Measurements from ENCODE around the gene PRAME. TPM values are rescaled to one million over a fixed set of nuclear protein-coding genes. Genes with fewer than 3 reads are reported as not detected.
"Not testable (repeated sequence)": the region's sequence is repeated elsewhere in the genome, so short reads cannot be mapped to it uniquely, and the experiment has no call there.

Gene PRAME
- total RNA-seq, 5 donors from 2014 or later (not counting 1 experiment from before 2014, with no cell fraction given) = 1.7 to 2.7 (median 2.0) TPM; not detected in 2

DNA sequence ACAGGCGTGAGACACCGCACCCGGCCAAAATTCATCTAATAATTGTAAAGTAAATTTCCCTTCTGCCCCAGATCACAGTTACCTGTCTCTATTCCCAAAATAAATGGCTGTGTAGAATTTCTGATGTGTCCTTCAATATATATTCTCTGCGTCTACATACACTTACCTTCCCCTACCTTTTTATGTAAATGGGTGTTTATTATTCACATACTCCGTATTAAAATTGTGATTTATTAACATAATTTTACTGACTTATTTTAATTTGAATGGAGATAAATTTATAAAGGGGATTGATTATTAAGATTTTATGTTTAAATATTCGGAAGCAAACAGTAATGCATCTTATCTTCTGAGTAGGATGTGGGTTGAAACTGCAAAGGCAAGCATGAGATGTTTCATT, 22.6 kb downstream of the PRAME start:
- no peaks in the 10 kb centered on the region for H3K36me3 Mint-ChIP-seq
- POLR2A ChIA-PET = no interaction called here
- no peak overlapping the region for H3K4me3 Mint-ChIP-seq
- DNase-seq (no peak), ATAC-seq (replicated peaks in 1 of 4) (no peak)
- H3K27me3 Mint-ChIP-seq = peaks cover 2 to 6% of the 10 kb centered on the region in 2 donors
- H3K4me1 ChIP-seq (ENCODE audit: control insufficient read depth in 1 of 2, extremely low read depth in 1 of 2, insufficient read depth in 2 of 2, low read length in 2 of 2) = no peaks in the 10 kb centered on the region
- no peak overlapping the region for H3K27ac Mint-ChIP-seq
- peaks cover 0 to 2% of the 10 kb centered on the region in 2 experiments for H3K27me3 ChIP-seq (replicated peaks in 1 of 2; ENCODE audit: control insufficient read depth in 2 of 2, extremely low read depth in 1 of 2, insufficient read depth in 2 of 2, low read length in 1 of 2)
- WGBS (ENCODE audit: insufficient coverage) = no CpG with 5 or more reads among the region's 6 CpGs
- no peaks in the 10 kb centered on the region for H3K4me1 Mint-ChIP-seq
- no peaks in the 10 kb centered on the region for H3K36me3 ChIP-seq (ENCODE audit: control insufficient read depth in 2 of 2, extremely low read depth in 1 of 2, insufficient read depth in 1 of 2, low read length in 1 of 2)
- H3K9me3 ChIP-seq = no peaks in the 10 kb centered on the region
- H3K9me3 Mint-ChIP-seq = no peaks in the 10 kb centered on the region
- no peak overlapping the region for H3K4me3 ChIP-seq (ENCODE audit: control insufficient read depth in 1 of 2, extremely low read depth in 1 of 2, low read length in 1 of 2)
- CTCF ChIA-PET = no interaction called here
- no peak overlapping the region for H3K27ac ChIP-seq (ENCODE audit: low read length)

DNA sequence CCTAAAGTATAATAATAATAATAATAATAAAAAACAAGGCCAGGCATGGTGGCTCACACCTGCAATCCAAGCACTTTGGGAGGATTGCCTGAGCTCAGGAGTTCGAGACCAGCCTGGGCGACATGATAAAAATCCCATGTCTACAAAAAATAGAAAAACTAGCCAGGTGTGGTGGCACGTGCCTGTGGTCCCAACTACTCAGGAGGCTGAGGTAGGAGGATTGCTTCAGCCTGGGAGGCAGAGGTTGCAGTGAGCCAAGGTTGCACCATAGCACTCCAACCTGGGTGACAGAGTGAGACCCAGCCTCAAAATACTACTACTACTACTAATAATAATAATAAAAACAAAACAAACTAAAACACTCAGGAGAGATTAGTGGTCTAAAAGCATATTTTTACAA, 23.4 kb downstream of the PRAME start:
- DNase-seq (no peak), ATAC-seq (replicated peaks in 1 of 4) (no peak)
- no CpG with 5 or more reads among the region's 3 CpGs for WGBS (ENCODE audit: insufficient coverage)
- H3K4me1 Mint-ChIP-seq = no peaks in the 10 kb centered on the region
- H3K9me3 Mint-ChIP-seq = no peaks in the 10 kb centered on the region
- Histone ChIP-seq H3K36me3 (ENCODE audit: control insufficient read depth in 2 of 2, extremely low read depth in 1 of 2, insufficient read depth in 1 of 2, low read length in 1 of 2) (no peaks in the 10 kb centered on the region), H3K27me3 (replicated peaks in 1 of 2; ENCODE audit: control insufficient read depth in 2 of 2, extremely low read depth in 1 of 2, insufficient read depth in 2 of 2, low read length in 1 of 2) (peaks cover 0 to 2% of the 10 kb centered on the region in 2 experiments), H3K27ac (ENCODE audit: low read length) (no peak overlapping the region), H3K4me3 (ENCODE audit: control insufficient read depth in 1 of 2, extremely low read depth in 1 of 2, low read length in 1 of 2) (no peak overlapping the region), H3K4me1 (ENCODE audit: control insufficient read depth in 1 of 2, extremely low read depth in 1 of 2, insufficient read depth in 2 of 2, low read length in 2 of 2) (no peaks in the 10 kb centered on the region), H3K9me3 (no peaks in the 10 kb centered on the region)
- H3K27me3 Mint-ChIP-seq = peaks cover 2 to 3% of the 10 kb centered on the region in 2 donors
- POLR2A ChIA-PET = no interaction called here
- no peaks in the 10 kb centered on the region for H3K36me3 Mint-ChIP-seq
- no peak overlapping the region for H3K27ac Mint-ChIP-seq
- H3K4me3 Mint-ChIP-seq = no peak overlapping the region
- CTCF ChIA-PET = interaction anchor here (0.6 to 0.7 kb wide), 2 partner anchors 328 to 691 kb away, joined by 3 to 5 read pairs; no protein-coding TSS in a partner anchor

DNA sequence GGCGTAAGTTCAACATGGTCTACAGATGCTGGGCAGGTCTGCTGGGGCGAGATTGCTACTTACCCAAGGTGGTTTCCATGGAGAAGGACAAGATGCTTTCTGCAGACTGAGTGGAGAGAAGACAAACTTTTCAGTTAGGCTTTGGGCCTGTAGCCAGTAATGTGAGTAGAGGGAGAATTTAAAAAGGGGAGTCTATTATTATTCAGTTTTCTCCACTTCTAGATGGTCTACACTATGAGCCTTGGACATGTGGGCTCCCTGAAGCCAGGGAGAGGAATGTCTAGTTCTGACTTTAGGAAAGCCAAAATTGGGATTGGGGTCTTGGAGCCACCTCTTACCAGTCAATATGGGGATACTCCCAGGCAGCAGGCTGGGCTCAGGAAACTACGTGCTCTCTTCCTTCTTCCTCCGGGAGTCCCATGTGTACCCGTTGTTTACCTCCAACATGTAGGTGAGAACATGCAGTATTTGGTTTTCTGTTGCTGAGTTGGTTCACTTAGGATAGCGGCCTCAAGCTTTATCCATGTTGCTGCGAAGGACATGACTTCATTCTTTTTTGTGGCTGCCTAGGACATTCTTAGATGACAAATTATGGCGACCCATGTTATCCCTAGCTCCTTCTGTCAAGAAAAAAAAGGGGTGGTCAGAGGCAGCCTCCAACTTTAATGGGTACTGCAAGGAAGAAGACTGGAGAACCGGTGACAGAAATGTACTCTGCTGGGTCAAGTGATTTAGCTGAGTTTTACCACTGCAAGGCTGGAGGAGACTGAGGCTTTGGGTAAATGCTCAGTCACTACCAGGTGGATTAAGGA, 24.3 kb downstream of the PRAME start:
- POLR2A ChIA-PET = no interaction called here
- ATAC-seq (replicated peaks in 1 of 4) = no peak

DNA sequence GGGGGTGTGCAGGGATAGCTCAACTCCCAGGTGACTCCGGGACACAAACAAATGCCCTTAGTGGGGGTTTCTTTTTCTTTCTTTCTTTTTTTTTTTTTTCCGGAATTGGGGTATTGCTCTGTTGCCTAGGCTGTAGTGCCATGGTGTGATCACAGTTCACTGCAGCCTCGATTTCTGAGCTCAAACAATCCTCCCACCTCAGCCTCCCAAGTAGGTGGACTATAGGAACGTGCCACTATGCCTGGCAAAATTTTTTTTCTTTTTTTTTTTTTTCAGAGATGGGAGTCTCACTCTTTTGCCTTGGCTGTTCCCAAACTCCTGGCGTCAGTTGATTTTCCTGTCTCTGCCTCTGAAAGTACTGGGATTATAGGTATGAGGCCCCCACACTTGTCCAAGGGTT, 25.2 kb downstream of the PRAME start:
- no peak overlapping the region for H3K4me3 ChIP-seq (ENCODE audit: control insufficient read depth in 1 of 2, extremely low read depth in 1 of 2, low read length in 1 of 2)
- no peaks in the 10 kb centered on the region for H3K36me3 Mint-ChIP-seq
- POLR2A ChIA-PET = no interaction called here
- CTCF ChIA-PET = interaction anchor here in 1 of 2 donors (0.7 kb wide), 1 partner anchor 101 kb away, joined by 3 read pairs; no protein-coding TSS in a partner anchor
- H3K9me3 Mint-ChIP-seq = no peaks in the 10 kb centered on the region
- no peak overlapping the region for H3K27ac Mint-ChIP-seq
- H3K4me1 Mint-ChIP-seq = no peaks in the 10 kb centered on the region
- no peaks in the 10 kb centered on the region for H3K4me1 ChIP-seq (ENCODE audit: control insufficient read depth in 1 of 2, extremely low read depth in 1 of 2, insufficient read depth in 2 of 2, low read length in 2 of 2)
- no peaks in the 10 kb centered on the region for H3K9me3 ChIP-seq
- no peaks in the 10 kb centered on the region for H3K36me3 ChIP-seq (ENCODE audit: control insufficient read depth in 2 of 2, extremely low read depth in 1 of 2, insufficient read depth in 1 of 2, low read length in 1 of 2)
- ATAC-seq (replicated peaks in 1 of 4) = no peak
- no peak for DNase-seq
- H3K4me3 Mint-ChIP-seq = no peak overlapping the region
- peaks cover 4 to 8% of the 10 kb centered on the region in 2 donors for H3K27me3 Mint-ChIP-seq
- H3K27me3 ChIP-seq (replicated peaks in 1 of 2; ENCODE audit: control insufficient read depth in 2 of 2, extremely low read depth in 1 of 2, insufficient read depth in 2 of 2, low read length in 1 of 2) = peaks cover 0 to 3% of the 10 kb centered on the region in 2 experiments
- WGBS (ENCODE audit: insufficient coverage) = no CpG with 5 or more reads among the region's 5 CpGs
- H3K27ac ChIP-seq (ENCODE audit: low read length) = no peak overlapping the region

More for the DNA sequence above, 24.3 kb downstream of the PRAME start:
- no peaks in the 10 kb centered on the region for H3K36me3 ChIP-seq (ENCODE audit: control insufficient read depth in 2 of 2, extremely low read depth in 1 of 2, insufficient read depth in 1 of 2, low read length in 1 of 2)
- H3K27ac ChIP-seq (ENCODE audit: low read length) = no peak overlapping the region
- CTCF ChIA-PET = interaction anchor here in 1 of 2 donors (0.6 to 0.7 kb wide), 2 partner anchors 53 to 102 kb away, joined by 3 to 5 read pairs; no protein-coding TSS in a partner anchor
- H3K4me3 ChIP-seq (ENCODE audit: control insufficient read depth in 1 of 2, extremely low read depth in 1 of 2, low read length in 1 of 2) = no peak overlapping the region
- Mint-ChIP-seq H3K4me1 (no peaks in the 10 kb centered on the region), H3K4me3 (no peak overlapping the region), H3K9me3 (no peaks in the 10 kb centered on the region), H3K36me3 (no peaks in the 10 kb centered on the region), H3K27me3 (peaks cover 2 to 3% of the 10 kb centered on the region in 2 donors), H3K27ac (no peak overlapping the region)
- H3K27me3 ChIP-seq (replicated peaks in 1 of 2; ENCODE audit: control insufficient read depth in 2 of 2, extremely low read depth in 1 of 2, insufficient read depth in 2 of 2, low read length in 1 of 2) = peaks cover 0 to 2% of the 10 kb centered on the region in 2 experiments
- no peaks in the 10 kb centered on the region for H3K9me3 ChIP-seq
- 74% methylated on average over 4 of the region's 9 CpGs for WGBS (ENCODE audit: insufficient coverage)
- DNase-seq = no peak
- H3K4me1 ChIP-seq (ENCODE audit: control insufficient read depth in 1 of 2, extremely low read depth in 1 of 2, insufficient read depth in 2 of 2, low read length in 2 of 2) = no peaks in the 10 kb centered on the region

DNA sequence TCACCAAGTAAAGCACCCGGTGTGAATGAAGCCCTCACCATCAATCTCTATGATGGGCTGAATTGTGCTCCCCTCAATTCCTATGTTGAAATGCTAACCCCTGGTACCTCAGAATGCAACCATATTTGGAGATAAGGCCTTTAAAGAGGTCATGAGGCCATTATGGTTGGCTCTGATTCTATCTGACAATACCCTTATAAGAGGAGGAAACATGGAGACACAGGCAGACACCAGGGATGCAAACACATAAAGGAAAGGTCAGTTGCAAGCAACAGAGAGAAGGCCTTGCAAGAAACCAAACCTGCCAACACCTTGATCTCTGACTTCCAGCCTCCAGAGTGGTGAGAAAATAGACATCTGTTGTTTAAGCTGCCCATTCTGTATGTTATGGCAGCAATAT, 25.6 kb downstream of the PRAME start:
- ChIA-PET POLR2A (no interaction called here), CTCF (no interaction called here)
- H3K36me3 ChIP-seq (ENCODE audit: control insufficient read depth in 2 of 2, extremely low read depth in 1 of 2, insufficient read depth in 1 of 2, low read length in 1 of 2) = no peaks in the 10 kb centered on the region
- no peak overlapping the region for H3K27ac Mint-ChIP-seq
- H3K4me1 Mint-ChIP-seq = no peaks in the 10 kb centered on the region
- no peaks in the 10 kb centered on the region for H3K9me3 ChIP-seq
- H3K9me3 Mint-ChIP-seq = no peaks in the 10 kb centered on the region
- DNase-seq = no peak
- H3K4me1 ChIP-seq (ENCODE audit: control insufficient read depth in 1 of 2, extremely low read depth in 1 of 2, insufficient read depth in 2 of 2, low read length in 2 of 2) = no peaks in the 10 kb centered on the region
- WGBS (ENCODE audit: insufficient coverage) = 100% methylated on average over 1 of the region's 1 CpG
- H3K4me3 Mint-ChIP-seq = no peak overlapping the region
- H3K27ac ChIP-seq (ENCODE audit: low read length) = no peak overlapping the region
- H3K27me3 Mint-ChIP-seq = peaks cover 4 to 7% of the 10 kb centered on the region in 2 donors
- ATAC-seq (replicated peaks in 1 of 4) = no peak
- peaks cover 0 to 5% of the 10 kb centered on the region in 2 experiments for H3K27me3 ChIP-seq (replicated peaks in 1 of 2; ENCODE audit: control insufficient read depth in 2 of 2, extremely low read depth in 1 of 2, insufficient read depth in 2 of 2, low read length in 1 of 2)
- H3K4me3 ChIP-seq (ENCODE audit: control insufficient read depth in 1 of 2, extremely low read depth in 1 of 2, low read length in 1 of 2) = no peak overlapping the region
- no peaks in the 10 kb centered on the region for H3K36me3 Mint-ChIP-seq

DNA sequence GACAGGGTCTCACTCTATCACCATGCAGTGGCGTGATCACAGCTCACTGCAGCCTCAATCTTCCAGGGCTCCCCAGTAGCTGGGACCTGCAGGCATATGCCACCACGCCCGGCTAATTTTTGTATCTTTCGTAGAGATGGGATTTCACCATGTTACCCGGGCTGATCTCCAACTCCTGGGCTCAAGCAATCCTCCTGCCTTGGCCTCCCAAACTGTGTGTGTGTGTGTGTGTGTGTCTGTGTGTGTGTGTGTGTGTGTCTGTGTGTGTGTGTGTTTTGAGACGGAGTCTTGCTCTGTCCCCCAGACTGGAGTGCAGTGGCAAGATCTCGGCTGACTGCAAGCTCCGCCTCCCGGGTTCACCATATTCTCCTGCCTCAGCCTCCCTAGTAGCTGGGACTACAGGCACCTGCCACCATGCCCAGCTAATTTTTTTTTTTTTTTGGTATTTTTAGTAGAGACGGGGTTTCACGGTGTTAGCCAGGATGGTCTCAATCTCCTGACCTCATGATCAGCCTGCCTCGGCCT, 26.5 kb downstream of the PRAME start:
- H3K4me1 Mint-ChIP-seq; H3K4me3 Mint-ChIP-seq; H3K27me3 ChIP-seq (replicated peaks in 1 of 2; ENCODE audit: control insufficient read depth in 2 of 2, extremely low read depth in 1 of 2, insufficient read depth in 2 of 2, low read length in 1 of 2); CTCF ChIA-PET; H3K27ac ChIP-seq (ENCODE audit: low read length); H3K4me3 ChIP-seq (ENCODE audit: control insufficient read depth in 1 of 2, extremely low read depth in 1 of 2, low read length in 1 of 2); H3K9me3 Mint-ChIP-seq; ATAC-seq (replicated peaks in 1 of 4); POLR2A ChIA-PET; H3K9me3 ChIP-seq; H3K27ac Mint-ChIP-seq; H3K36me3 Mint-ChIP-seq; H3K36me3 ChIP-seq (ENCODE audit: control insufficient read depth in 2 of 2, extremely low read depth in 1 of 2, insufficient read depth in 1 of 2, low read length in 1 of 2); DNase-seq; H3K4me1 ChIP-seq (ENCODE audit: control insufficient read depth in 1 of 2, extremely low read depth in 1 of 2, insufficient read depth in 2 of 2, low read length in 2 of 2): not testable (repeated sequence)
- peaks cover 4 to 13% of the 10 kb centered on the region in 2 donors for H3K27me3 Mint-ChIP-seq
- 50% methylated on average over 2 of the region's 12 CpGs for WGBS (ENCODE audit: insufficient coverage)

All from T-cell (primary cell).